NB4 (cell line): ENCODE results near the gene MMD2.
"Not testable (repeated sequence)": the region's sequence is repeated elsewhere in the genome, so short reads cannot be mapped to it uniquely, and the experiment has no call there.

Experiments
- DNase-seq: peaks from one replicate; pipeline ENCODE4 v3.0.0; 2010; ENCODE audit warnings: low read depth
- H3K4me3 ChIP-seq: one replicate; pipeline ENCODE4 v1.5.1; 2011; ENCODE audit warnings: mild to moderate bottlenecking, low read depth, low read length, moderate library complexity
- CTCF ChIP-seq: IDR thresholded peaks from one replicate; pipeline ENCODE4 v1.5.1; 2012; ENCODE audit warnings: low read depth, low read length
- MAX ChIP-seq: IDR thresholded peaks from 2 replicates; pipeline ENCODE4 v1.6.1; 2011; ENCODE audit warnings: low read depth, low read length
- MYC ChIP-seq: IDR thresholded peaks from 2 replicates; pipeline ENCODE4 v1.6.1; 2011; ENCODE audit warnings: low read depth, low read length
- POLR2A ChIP-seq: IDR thresholded peaks from 2 replicates; pipeline ENCODE4 v1.6.1; 2011; ENCODE audit warnings: mild to moderate bottlenecking; ENCODE audit not compliant: insufficient read length; ENCODE audit errors: extremely low read depth

MMD2 gene

GRCh38 chr7:4893929-4894475 lies 65.0 kb downstream of the MMD2 start:
- no peak overlapping the region for H3K4me3 ChIP-seq
- TF ChIP-seq CTCF = no peak
- no peak for TF ChIP-seq POLR2A
- no peak for TF ChIP-seq MYC
- no peak for TF ChIP-seq MAX
- no peak for DNase-seq

GRCh38 chr7:4893188-4893587 lies 65.8 kb downstream of the MMD2 start:
- not testable (repeated sequence) for H3K4me3 ChIP-seq, DNase-seq

GRCh38 chr7:4891522-4891921 lies 67.5 kb downstream of the MMD2 start:
- DNase-seq, H3K4me3 ChIP-seq: not testable (repeated sequence)

GRCh38 chr7:4889682-4890081 lies 69.3 kb downstream of the MMD2 start:
- TF ChIP-seq MAX (no peak), CTCF (no peak), POLR2A (no peak), MYC (no peak)

GRCh38 chr7:4888161-4888560 lies 70.8 kb downstream of the MMD2 start:
- TF ChIP-seq MAX = no peak
- no peak for TF ChIP-seq CTCF
- no peak for TF ChIP-seq MYC
- no peak for TF ChIP-seq POLR2A
- no peak for DNase-seq
- H3K4me3 ChIP-seq = no peak overlapping the region

More at GRCh38 chr7:4889682-4890081, 69.3 kb downstream of the MMD2 start:
- no peak for DNase-seq
- H3K4me3 ChIP-seq = no peak overlapping the region

GRCh38 chr7:4886671-4887070 lies 72.3 kb downstream of the MMD2 start:
- TF ChIP-seq MAX (no peak), MYC (no peak), POLR2A (no peak), CTCF (no peak)
- DNase-seq = no peak
- no peak overlapping the region for H3K4me3 ChIP-seq

GRCh38 chr7:4885317-4885807 lies 73.6 kb downstream of the MMD2 start:
- H3K4me3 ChIP-seq = no peak overlapping the region
- no peak for DNase-seq
- TF ChIP-seq CTCF (no peak), POLR2A (no peak), MAX (no peak), MYC (no peak)
